Panc1 (cell line): ENCODE measurements around the gene NFATC3. TPM values are rescaled to one million over a fixed set of nuclear protein-coding genes. Genes with fewer than 3 reads are reported as not detected.
"Not testable (repeated sequence)": the region's sequence is repeated elsewhere in the genome, so short reads cannot be mapped to it uniquely, and the experiment has no call there.

Experiments used
- ATAC-seq: fragments of 200-7000 bp; cut with Tn5 transposase; 2 replicates; pipeline ENCODE4 v1.9.1; 2020; ENCODE audit warnings: mild to moderate bottlenecking, moderate library complexity
- BruUV-seq: library from RNA; stranded (reverse); fragments of 400-500 nt; replicated peaks from 2 replicates; lab custom pipeline; 2021; lab: Mats Ljungman, UMichigan
- CTCF ChIA-PET: fragments of 300-600 bp; sonication (Branson Sonifier 250); formaldehyde crosslinking; loops from one replicate; lab custom pipeline; 2022; ENCODE audit warnings: antibody characterized with exemption; lab: Charles Lee
- POLR2A ChIA-PET: fragments of 300-600 bp; sonication (Branson Sonifier 250); formaldehyde crosslinking; loops from one replicate; lab custom pipeline; 2022; ENCODE audit warnings: antibody characterized with exemption; lab: Charles Lee
- DNase-seq: peaks from one replicate; pipeline ENCODE4 v3.0.0-alpha.2; 2010; ENCODE audit warnings: low read depth, low spot score
- H3K27ac ChIP-seq: 2 replicates; pipeline ENCODE4 v1.5.1; 2011; ENCODE audit warnings: mild to moderate bottlenecking, low read length, inconsistent platforms
- H3K27me3 ChIP-seq: fragments of 200-500 bp; sonication (Bioruptor generic); 2 replicates; pipeline ENCODE4 v1.6.0; 2014; ENCODE audit warnings: low read length, inconsistent platforms; ENCODE audit not compliant: control insufficient read depth, insufficient read depth
- H3K36me3 ChIP-seq: fragments of 200-500 bp; sonication (Bioruptor generic); 2 replicates; pipeline ENCODE4 v1.5.1; 2014; ENCODE audit warnings: inconsistent platforms, mild to moderate bottlenecking, low read length, moderate library complexity; ENCODE audit not compliant: control insufficient read depth, insufficient read depth
- H3K4me1 ChIP-seq: 2 replicates; pipeline ENCODE4 v1.5.1; 2011; ENCODE audit warnings: inconsistent platforms, mild to moderate bottlenecking, low read length, moderate library complexity; ENCODE audit not compliant: control insufficient read depth, insufficient read depth
- H3K4me3 ChIP-seq, 2 experiments: 2 replicates each; pipeline ENCODE4 v1.5.1; 2011 to 2012; ENCODE audit warnings: low read depth in 2 of 2, low read length in 2 of 2, mild to moderate bottlenecking in 2 of 2, inconsistent platforms in 1 of 2, moderate library complexity in 1 of 2
- H3K9me3 ChIP-seq: fragments of 200-500 bp; sonication (Bioruptor generic); 2 replicates; pipeline ENCODE4 v1.5.1; 2014; ENCODE audit warnings: low read depth, mild to moderate bottlenecking, inconsistent platforms, low read length, moderate library complexity; ENCODE audit not compliant: control insufficient read depth, insufficient read depth
- POLR2AphosphoS5 ChIP-seq: IDR thresholded peaks from 2 replicates; pipeline ENCODE4 v1.6.1; 2012; ENCODE audit warnings: mild to moderate bottlenecking, low read depth, low read length, moderate library complexity
- SIN3A ChIP-seq: IDR thresholded peaks from 2 replicates; pipeline ENCODE4 v1.6.1; 2012; ENCODE audit warnings: low read depth, mild to moderate bottlenecking, low read length, moderate library complexity, borderline replicate concordance; ENCODE audit not compliant: insufficient read depth
- TCF7L2 ChIP-seq: IDR thresholded peaks from 2 replicates; pipeline ENCODE4 v1.6.1; 2011; ENCODE audit warnings: mild to moderate bottlenecking, low read depth, low read length, inconsistent platforms
- in situ Hi-C: cut with HindIII; loops from 2 replicates; pipeline ENCODE4 v1.10.0; 2016; ENCODE audit warnings: low sequenced_read_pairs, low pct_unique_long_range_greater_than_20kb
- intact Hi-C: fragments of 100-400 bp; cut with micrococcal nuclease; formaldehyde crosslinking; loops from one replicate; pipeline ENCODE4 v1.10.0; 2022; ENCODE audit not compliant: unreplicated experiment
- total RNA-seq: library from RNA; stranded (reverse); gene quantifications from one replicate; pipeline ENCODE4 v1.2.1, GENCODE V29; 2021; ENCODE audit not compliant: unreplicated experiment
- TF ChIP-seq, protein P1 (sequence below): fragments of 450-650 bp; IDR thresholded peaks from 2 replicates; pipeline ENCODE4 v1.5.1; 2017; ENCODE audit warnings: mild to moderate bottlenecking
- TF ChIP-seq, protein P2 (sequence below), 2 experiments: IDR thresholded peaks; 2 replicates each; pipeline ENCODE4 v1.6.1; 2011 to 2012; ENCODE audit warnings: low read depth in 2 of 2, control low read depth in 1 of 2, low read length in 1 of 2, mild to moderate bottlenecking in 1 of 2, moderate library complexity in 1 of 2; ENCODE audit not compliant: insufficient read depth in 1 of 2

Gene NFATC3
- total RNA-seq, 1 experiment from 2014 or later = 24.8 TPM

DNA sequence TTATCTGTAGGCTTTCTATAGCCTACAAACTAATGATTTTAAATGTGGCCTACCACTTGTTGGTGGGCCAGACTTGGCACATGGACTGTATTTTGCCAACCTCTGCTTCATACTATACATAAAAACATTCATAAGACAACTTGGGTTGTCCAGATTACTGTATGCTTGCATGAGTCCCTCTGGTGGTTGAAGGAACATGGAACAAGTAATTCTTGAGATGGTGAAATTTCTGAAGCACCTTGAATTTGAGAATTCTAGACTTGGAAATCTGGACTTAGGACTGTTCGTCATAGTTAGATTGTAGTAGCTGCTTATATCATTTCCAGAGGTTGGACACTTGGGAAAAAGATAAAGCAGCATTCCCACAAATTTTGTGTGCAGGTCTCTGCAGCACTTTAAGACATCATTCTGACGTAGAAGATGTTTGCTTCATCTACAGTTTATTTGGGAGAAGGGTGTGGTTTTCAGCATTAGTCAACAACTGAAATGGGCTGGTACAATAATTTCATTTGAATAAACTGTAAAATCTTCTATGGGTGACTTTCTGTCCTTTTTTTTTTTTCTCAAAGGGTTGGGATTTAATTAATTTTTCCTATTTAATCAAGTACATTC lies 31.2 kb downstream of the NFATC3 start:
- ChIA-PET POLR2A (no interaction called here), CTCF (no interaction called here)
- no TSS peak for BruUV-seq
- intact Hi-C loops = no loop called here
- TF ChIP-seq POLR2AphosphoS5 (no peak), SIN3A (no peak), TCF7L2 (no peak)
- TF ChIP-seq, protein P1, sequence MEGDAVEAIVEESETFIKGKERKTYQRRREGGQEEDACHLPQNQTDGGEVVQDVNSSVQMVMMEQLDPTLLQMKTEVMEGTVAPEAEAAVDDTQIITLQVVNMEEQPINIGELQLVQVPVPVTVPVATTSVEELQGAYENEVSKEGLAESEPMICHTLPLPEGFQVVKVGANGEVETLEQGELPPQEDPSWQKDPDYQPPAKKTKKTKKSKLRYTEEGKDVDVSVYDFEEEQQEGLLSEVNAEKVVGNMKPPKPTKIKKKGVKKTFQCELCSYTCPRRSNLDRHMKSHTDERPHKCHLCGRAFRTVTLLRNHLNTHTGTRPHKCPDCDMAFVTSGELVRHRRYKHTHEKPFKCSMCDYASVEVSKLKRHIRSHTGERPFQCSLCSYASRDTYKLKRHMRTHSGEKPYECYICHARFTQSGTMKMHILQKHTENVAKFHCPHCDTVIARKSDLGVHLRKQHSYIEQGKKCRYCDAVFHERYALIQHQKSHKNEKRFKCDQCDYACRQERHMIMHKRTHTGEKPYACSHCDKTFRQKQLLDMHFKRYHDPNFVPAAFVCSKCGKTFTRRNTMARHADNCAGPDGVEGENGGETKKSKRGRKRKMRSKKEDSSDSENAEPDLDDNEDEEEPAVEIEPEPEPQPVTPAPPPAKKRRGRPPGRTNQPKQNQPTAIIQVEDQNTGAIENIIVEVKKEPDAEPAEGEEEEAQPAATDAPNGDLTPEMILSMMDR = no peak; the same call in 1 of the 2 replicates
- TF ChIP-seq, protein P2, sequence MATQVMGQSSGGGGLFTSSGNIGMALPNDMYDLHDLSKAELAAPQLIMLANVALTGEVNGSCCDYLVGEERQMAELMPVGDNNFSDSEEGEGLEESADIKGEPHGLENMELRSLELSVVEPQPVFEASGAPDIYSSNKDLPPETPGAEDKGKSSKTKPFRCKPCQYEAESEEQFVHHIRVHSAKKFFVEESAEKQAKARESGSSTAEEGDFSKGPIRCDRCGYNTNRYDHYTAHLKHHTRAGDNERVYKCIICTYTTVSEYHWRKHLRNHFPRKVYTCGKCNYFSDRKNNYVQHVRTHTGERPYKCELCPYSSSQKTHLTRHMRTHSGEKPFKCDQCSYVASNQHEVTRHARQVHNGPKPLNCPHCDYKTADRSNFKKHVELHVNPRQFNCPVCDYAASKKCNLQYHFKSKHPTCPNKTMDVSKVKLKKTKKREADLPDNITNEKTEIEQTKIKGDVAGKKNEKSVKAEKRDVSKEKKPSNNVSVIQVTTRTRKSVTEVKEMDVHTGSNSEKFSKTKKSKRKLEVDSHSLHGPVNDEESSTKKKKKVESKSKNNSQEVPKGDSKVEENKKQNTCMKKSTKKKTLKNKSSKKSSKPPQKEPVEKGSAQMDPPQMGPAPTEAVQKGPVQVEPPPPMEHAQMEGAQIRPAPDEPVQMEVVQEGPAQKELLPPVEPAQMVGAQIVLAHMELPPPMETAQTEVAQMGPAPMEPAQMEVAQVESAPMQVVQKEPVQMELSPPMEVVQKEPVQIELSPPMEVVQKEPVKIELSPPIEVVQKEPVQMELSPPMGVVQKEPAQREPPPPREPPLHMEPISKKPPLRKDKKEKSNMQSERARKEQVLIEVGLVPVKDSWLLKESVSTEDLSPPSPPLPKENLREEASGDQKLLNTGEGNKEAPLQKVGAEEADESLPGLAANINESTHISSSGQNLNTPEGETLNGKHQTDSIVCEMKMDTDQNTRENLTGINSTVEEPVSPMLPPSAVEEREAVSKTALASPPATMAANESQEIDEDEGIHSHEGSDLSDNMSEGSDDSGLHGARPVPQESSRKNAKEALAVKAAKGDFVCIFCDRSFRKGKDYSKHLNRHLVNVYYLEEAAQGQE (IDR thresholded peaks at IDR 0.05; ENCODE audit: insufficient read depth in 1 of 2, low read depth in 2 of 2, low read length in 1 of 2) = no peak
- in situ Hi-C loops = no loop called here
- Histone ChIP-seq H3K4me1 (no peaks in the 10 kb centered on the region), H3K27me3 (no peaks in the 10 kb centered on the region), H3K36me3 (no peaks in the 10 kb centered on the region), H3K4me3 (no peak overlapping the region), H3K9me3 (no peaks in the 10 kb centered on the region), H3K27ac (no peak overlapping the region)
- DNase-seq (peak; percentile 5), ATAC-seq (0 out of 2 replicates have a peak, but pooled peaks have one; percentile 56)

DNA sequence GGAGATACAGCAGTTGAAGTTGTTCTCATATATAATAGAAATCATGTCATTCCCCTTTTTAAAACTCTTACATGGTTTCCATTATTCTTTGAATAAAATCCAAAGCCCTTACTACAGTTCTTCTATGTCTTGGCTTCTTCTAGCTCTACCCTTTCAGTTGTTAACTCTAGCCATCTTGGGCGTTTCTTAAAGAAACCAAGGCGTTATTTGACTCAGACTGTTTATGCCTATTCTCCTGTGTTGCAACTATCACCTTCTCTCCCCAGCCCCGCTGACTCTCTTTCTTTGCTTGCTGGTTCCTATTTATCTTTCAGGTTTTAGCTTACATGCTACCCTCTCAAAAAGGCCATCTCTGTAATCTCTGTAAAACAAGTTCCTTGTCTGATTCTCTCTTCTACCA lies 32.7 kb downstream of the NFATC3 start:
- no peaks in the 10 kb centered on the region for H3K27me3 ChIP-seq
- H3K4me3 ChIP-seq = no peak overlapping the region
- ChIA-PET POLR2A (no interaction called here), CTCF (no interaction called here)
- H3K27ac ChIP-seq = no peak overlapping the region
- TF ChIP-seq, protein P1 = no peak
- TF ChIP-seq, protein P2 (IDR thresholded peaks at IDR 0.05; ENCODE audit: insufficient read depth in 1 of 2, low read depth in 2 of 2, low read length in 1 of 2) = no peak
- TF ChIP-seq TCF7L2 = no peak
- no peak for TF ChIP-seq POLR2AphosphoS5
- no peak for TF ChIP-seq SIN3A
- no peaks in the 10 kb centered on the region for H3K36me3 ChIP-seq
- ATAC-seq (no peak), DNase-seq (no peak)
- in situ Hi-C loops = no loop called here
- intact Hi-C loops = no loop called here
- BruUV-seq = no TSS peak
- H3K9me3 ChIP-seq = no peaks in the 10 kb centered on the region
- H3K4me1 ChIP-seq = no peaks in the 10 kb centered on the region

DNA sequence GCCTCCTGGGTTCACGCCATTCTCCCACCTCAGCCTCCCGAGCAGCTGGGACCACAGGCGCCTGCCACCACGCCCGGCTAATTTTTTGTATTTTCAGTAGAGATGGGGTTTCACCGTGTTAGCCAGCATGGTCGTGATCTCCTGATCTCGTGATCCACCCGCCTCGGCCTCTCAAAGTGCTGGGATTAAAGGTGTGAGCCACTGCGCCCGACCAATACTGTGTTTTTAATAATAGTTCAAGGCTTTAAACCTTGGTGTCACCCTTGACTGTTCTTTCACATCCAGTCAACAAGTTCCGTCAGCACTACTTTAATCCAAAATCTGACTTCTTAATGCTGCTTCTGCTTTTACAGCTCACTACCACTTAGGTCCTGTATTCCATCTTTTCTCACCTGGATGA lies 33.8 kb downstream of the NFATC3 start:
- ATAC-seq, H3K27ac ChIP-seq, H3K4me3 ChIP-seq, H3K9me3 ChIP-seq, intact Hi-C loops, DNase-seq, POLR2A ChIA-PET, CTCF ChIA-PET, H3K27me3 ChIP-seq, H3K36me3 ChIP-seq, in situ Hi-C loops, BruUV-seq, H3K4me1 ChIP-seq: not testable (repeated sequence)
